Body of pancreas (tissue), 4 donors: ENCODE results near the gene ETV4.

Experiments used
- POLR2A ChIP-seq, 3 donors: fragments of 450-650 bp; IDR thresholded peaks; one replicate each; pipeline ENCODE4 v1.6.1; 2016; ENCODE audit warnings: antibody characterized with exemption in 3 of 3, mild to moderate bottlenecking in 2 of 3
- TF ChIP-seq, protein P1 (sequence below), 7 experiments: fragments of 450-650 bp in 4 of 7; fragments of 200-600 bp in 3 of 7; sonication (generic) in 3 of 7; IDR thresholded peaks; one replicate each; pipeline ENCODE4 v1.5.1; 2016 to 2019; ENCODE audit warnings: antibody characterized with exemption in 7 of 7

DNA sequence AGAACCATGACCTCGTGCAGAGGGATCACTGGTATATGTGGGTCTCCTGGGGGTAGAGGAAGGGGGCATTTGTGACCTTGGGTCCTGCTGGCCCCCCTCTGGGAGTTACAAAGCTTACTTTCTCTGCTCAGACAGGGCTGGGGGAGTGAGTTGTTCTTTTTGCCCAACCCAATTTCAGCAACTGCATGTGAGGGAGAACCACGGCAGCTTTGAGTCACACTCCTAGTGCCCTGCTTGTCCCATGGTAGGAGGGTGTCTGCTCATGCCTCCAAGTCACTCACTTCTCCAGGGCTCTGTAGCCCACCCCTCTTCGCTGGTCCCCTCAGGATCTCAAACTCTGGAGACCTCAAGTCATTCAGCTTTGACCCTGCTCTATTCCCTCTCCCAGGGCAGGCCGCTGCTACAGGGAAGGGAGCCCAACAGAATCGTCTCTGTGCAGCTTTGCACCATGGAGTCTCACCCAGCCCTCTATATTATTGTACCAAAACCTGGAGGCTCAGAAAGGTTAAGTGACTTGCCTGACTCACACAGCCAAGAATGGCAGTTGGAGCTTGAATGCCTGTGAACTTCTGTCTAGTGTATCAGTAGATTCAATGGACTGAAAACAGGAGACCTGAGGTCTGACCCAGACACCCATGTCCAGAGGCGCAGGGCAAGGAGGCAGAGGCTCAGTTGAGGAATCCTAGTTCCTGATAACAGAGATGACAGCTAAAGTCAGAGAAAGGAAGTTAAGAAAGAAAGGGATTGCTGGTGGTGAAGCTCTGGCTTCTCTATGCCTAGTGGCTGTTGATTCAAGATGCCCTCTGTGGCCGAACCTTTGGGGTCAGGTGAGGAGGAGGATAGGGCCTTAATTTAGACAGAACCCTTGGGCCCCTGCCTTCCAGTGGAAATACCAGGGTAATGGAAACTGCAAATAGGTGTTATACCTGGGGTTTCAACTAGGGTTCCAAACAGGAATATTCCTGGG is 14.6 kb upstream of the ETV4 start:
- TF ChIP-seq, protein P1, sequence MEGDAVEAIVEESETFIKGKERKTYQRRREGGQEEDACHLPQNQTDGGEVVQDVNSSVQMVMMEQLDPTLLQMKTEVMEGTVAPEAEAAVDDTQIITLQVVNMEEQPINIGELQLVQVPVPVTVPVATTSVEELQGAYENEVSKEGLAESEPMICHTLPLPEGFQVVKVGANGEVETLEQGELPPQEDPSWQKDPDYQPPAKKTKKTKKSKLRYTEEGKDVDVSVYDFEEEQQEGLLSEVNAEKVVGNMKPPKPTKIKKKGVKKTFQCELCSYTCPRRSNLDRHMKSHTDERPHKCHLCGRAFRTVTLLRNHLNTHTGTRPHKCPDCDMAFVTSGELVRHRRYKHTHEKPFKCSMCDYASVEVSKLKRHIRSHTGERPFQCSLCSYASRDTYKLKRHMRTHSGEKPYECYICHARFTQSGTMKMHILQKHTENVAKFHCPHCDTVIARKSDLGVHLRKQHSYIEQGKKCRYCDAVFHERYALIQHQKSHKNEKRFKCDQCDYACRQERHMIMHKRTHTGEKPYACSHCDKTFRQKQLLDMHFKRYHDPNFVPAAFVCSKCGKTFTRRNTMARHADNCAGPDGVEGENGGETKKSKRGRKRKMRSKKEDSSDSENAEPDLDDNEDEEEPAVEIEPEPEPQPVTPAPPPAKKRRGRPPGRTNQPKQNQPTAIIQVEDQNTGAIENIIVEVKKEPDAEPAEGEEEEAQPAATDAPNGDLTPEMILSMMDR (IDR thresholded peaks at IDR 0.05), result no peak
- TF ChIP-seq POLR2A (IDR thresholded peaks at IDR 0.05), result no peak
